ENCODE measurements around the gene RPN2.

DNA sequence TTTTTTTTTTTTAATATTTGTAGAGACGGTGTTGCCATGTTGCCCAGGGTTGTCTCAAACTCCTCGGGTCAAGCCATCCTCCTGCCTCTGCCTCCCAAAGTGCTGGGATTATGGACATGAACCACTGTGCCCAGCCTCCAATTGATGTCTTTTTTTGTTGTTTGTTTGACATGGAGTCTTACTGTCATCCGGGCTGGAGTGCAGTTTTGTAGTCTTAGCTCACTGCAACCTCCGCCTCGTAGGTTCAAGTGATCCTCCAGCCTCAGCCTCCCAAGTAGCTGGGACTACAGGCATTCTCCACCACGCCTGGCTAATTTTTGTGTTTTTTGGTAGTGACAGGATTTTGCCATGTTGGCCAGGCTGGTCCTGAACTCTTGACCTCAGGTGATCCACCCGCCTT lies 9.7 kb downstream of the RPN2 start:
- TF ChIP-seq, protein P1, sequence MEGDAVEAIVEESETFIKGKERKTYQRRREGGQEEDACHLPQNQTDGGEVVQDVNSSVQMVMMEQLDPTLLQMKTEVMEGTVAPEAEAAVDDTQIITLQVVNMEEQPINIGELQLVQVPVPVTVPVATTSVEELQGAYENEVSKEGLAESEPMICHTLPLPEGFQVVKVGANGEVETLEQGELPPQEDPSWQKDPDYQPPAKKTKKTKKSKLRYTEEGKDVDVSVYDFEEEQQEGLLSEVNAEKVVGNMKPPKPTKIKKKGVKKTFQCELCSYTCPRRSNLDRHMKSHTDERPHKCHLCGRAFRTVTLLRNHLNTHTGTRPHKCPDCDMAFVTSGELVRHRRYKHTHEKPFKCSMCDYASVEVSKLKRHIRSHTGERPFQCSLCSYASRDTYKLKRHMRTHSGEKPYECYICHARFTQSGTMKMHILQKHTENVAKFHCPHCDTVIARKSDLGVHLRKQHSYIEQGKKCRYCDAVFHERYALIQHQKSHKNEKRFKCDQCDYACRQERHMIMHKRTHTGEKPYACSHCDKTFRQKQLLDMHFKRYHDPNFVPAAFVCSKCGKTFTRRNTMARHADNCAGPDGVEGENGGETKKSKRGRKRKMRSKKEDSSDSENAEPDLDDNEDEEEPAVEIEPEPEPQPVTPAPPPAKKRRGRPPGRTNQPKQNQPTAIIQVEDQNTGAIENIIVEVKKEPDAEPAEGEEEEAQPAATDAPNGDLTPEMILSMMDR (IDR thresholded peaks at IDR 0.05) = no peak
- no peak for TF ChIP-seq POLR2A (IDR thresholded peaks at IDR 0.05)
